GM18519 (cell line): ENCODE measurements around the gene CDH11.

Source experiments
- ATAC-seq: cut with Tn5 transposase; IDR thresholded peaks from one replicate; pipeline ENCODE4 v1.9.1; 2021; ENCODE audit warnings: mild to moderate bottlenecking, moderate library complexity; ENCODE audit not compliant: unreplicated experiment, low FRiP score

Gene CDH11

GRCh38 chr16:65071433-65072311 lies 50.2 kb downstream of the CDH11 start:
- ATAC-seq, result no peak

- ATAC-seq, result no peak
Observed at GRCh38 chr16:65070831-65071432, 50.9 kb downstream of the CDH11 start.

GRCh38 chr16:65069766-65070165 lies 52.1 kb downstream of the CDH11 start:
- ATAC-seq, result no peak

- no peak for ATAC-seq
Observed at GRCh38 chr16:65069065-65069464, 52.8 kb downstream of the CDH11 start.

GRCh38 chr16:65068151-65068740 lies 53.6 kb downstream of the CDH11 start:
- ATAC-seq, result no peak

- ATAC-seq, result no peak
Observed at GRCh38 chr16:65066651-65067050, 55.2 kb downstream of the CDH11 start.

- ATAC-seq, result no peak
Observed at GRCh38 chr16:65065031-65065430, 56.8 kb downstream of the CDH11 start.

- no peak for ATAC-seq
Observed at GRCh38 chr16:65064131-65064530, 57.7 kb downstream of the CDH11 start.

GRCh38 chr16:65062736-65063583 lies 58.9 kb downstream of the CDH11 start:
- no peak for ATAC-seq

- ATAC-seq, result no peak
Observed at GRCh38 chr16:65061935-65062518, 59.8 kb downstream of the CDH11 start.

GRCh38 chr16:65061263-65061662 lies 60.6 kb downstream of the CDH11 start:
- no peak for ATAC-seq

- ATAC-seq, result no peak
Observed at GRCh38 chr16:65059406-65059980, 62.4 kb downstream of the CDH11 start.

- ATAC-seq, result no peak
Observed at GRCh38 chr16:65057184-65057583, 64.7 kb downstream of the CDH11 start.

- ATAC-seq, result no peak
Observed at GRCh38 chr16:65054457-65054856, 67.4 kb downstream of the CDH11 start.

GRCh38 chr16:65049679-65050078 lies 72.2 kb downstream of the CDH11 start:
- ATAC-seq, result no peak

GRCh38 chr16:65045961-65046360 lies 75.9 kb downstream of the CDH11 start:
- ATAC-seq, result no peak

- no peak for ATAC-seq
Observed at GRCh38 chr16:65044873-65045272, 77.0 kb downstream of the CDH11 start.

GRCh38 chr16:65044026-65044425 lies 77.8 kb downstream of the CDH11 start:
- ATAC-seq, result no peak

GRCh38 chr16:65042438-65043365 lies 79.2 kb downstream of the CDH11 start:
- ATAC-seq, result no peak
